IMR-90 (cell line): ENCODE results near the gene PRR19. TPM values are rescaled to one million over a fixed set of nuclear protein-coding genes. Genes with fewer than 3 reads are reported as not detected.

Source experiments
- ATAC-seq: fragments of 200-7000 bp; cut with Tn5 transposase; 2 replicates; pipeline ENCODE4 v1.9.1; 2020; ENCODE audit warnings: low read depth, mild to moderate bottlenecking, moderate library complexity
- BruUV-seq: library from RNA; stranded (reverse); fragments of 400-500 nt; replicated peaks from 2 replicates; lab custom pipeline; 2021; lab: Mats Ljungman, UMichigan
- CTCF ChIA-PET: fragments of 300-600 bp; formaldehyde crosslinking; extraction: SDS; loops from one replicate; lab custom pipeline; 2021; ENCODE audit warnings: antibody characterized with exemption; lab: Yijun Ruan, JAX
- POLR2A ChIA-PET: fragments of 300-600 bp; sonication (Branson Sonifier 250); formaldehyde crosslinking; loops from one replicate; lab custom pipeline; 2022; ENCODE audit warnings: antibody characterized with exemption; ENCODE audit not compliant: unreplicated experiment; lab: Charles Lee
- DNase-seq: peaks from one replicate; pipeline ENCODE4 v3.0.0; 2013
- H2AFZ ChIP-seq: replicated peaks from 2 replicates; pipeline ENCODE3; 2013; ENCODE audit warnings: low read length, mild to moderate bottlenecking; ENCODE audit not compliant: poor library complexity
- H2AK5ac ChIP-seq: 2 replicates; pipeline ENCODE4 v1.6.1; 2013; ENCODE audit warnings: low read depth, low read length, inconsistent platforms
- H2AK9ac ChIP-seq: replicated peaks from 2 replicates; pipeline ENCODE3; 2013; ENCODE audit warnings: mild to moderate bottlenecking, low read depth, low read length, moderate library complexity; ENCODE audit not compliant: poor library complexity
- H2BK120ac ChIP-seq: 2 replicates; pipeline ENCODE4 v1.6.1; 2013; ENCODE audit warnings: low read depth, low read length, inconsistent platforms
- H2BK15ac ChIP-seq: 3 replicates; pipeline ENCODE4 v1.6.1; 2013; ENCODE audit warnings: low read depth, low read length, inconsistent platforms
- H2BK20ac ChIP-seq: 2 replicates; pipeline ENCODE4 v1.6.1; 2013; ENCODE audit warnings: low read depth, mild to moderate bottlenecking, inconsistent platforms, low read length, moderate library complexity
- H2BK5ac ChIP-seq: 2 replicates; pipeline ENCODE4 v1.6.1; 2013; ENCODE audit warnings: mild to moderate bottlenecking, low read depth, low read length, inconsistent platforms; ENCODE audit not compliant: poor library complexity, severe bottlenecking
- H3K14ac ChIP-seq: replicated peaks from 2 replicates; pipeline ENCODE4 v1.6.1; 2013; ENCODE audit warnings: low read depth, low read length, inconsistent platforms
- H3K18ac ChIP-seq: 2 replicates; pipeline ENCODE4 v1.6.1; 2013; ENCODE audit warnings: low read depth, low read length, control low read depth
- H3K23ac ChIP-seq: 2 replicates; pipeline ENCODE4 v1.6.1; 2013; ENCODE audit warnings: low read depth, low read length, inconsistent platforms
- H3K27ac ChIP-seq: 2 replicates; pipeline ENCODE4 v1.5.1; 2013; ENCODE audit warnings: mild to moderate bottlenecking, control low read depth, low read length; ENCODE audit not compliant: insufficient read depth
- H3K27me3 ChIP-seq: 2 replicates; pipeline ENCODE4 v1.6.1; 2013; ENCODE audit warnings: low read length; ENCODE audit not compliant: control insufficient read depth, insufficient read depth
- H3K36me3 ChIP-seq: 2 replicates; pipeline ENCODE4 v1.6.1; 2013; ENCODE audit warnings: low read length, mixed read lengths; ENCODE audit not compliant: control insufficient read depth, insufficient read depth
- H3K4ac ChIP-seq: 2 replicates; pipeline ENCODE4 v1.6.1; 2013; ENCODE audit warnings: low read depth, low read length, inconsistent platforms
- H3K4me1 ChIP-seq: 2 replicates; pipeline ENCODE4 v1.6.1; 2013; ENCODE audit warnings: low read length, mixed read lengths; ENCODE audit not compliant: control insufficient read depth, insufficient read depth
- H3K4me2 ChIP-seq: 2 replicates; pipeline ENCODE4 v1.6.1; 2013; ENCODE audit warnings: low read depth, mild to moderate bottlenecking, control low read depth, low read length, moderate library complexity
- H3K4me3 ChIP-seq: 2 replicates; pipeline ENCODE4 v1.5.1; 2013; ENCODE audit warnings: low read depth, mild to moderate bottlenecking, control low read depth, low read length, moderate library complexity; ENCODE audit not compliant: insufficient read depth
- H3K56ac ChIP-seq: 2 replicates; pipeline ENCODE4 v1.6.1; 2013; ENCODE audit warnings: low read length, inconsistent platforms; ENCODE audit not compliant: insufficient read depth; ENCODE audit errors: extremely low read depth
- H3K79me1 ChIP-seq, 2 experiments: 2 replicates each; pipeline ENCODE4 v1.6.1; 2013; ENCODE audit warnings: low read length in 2 of 2, inconsistent platforms in 1 of 2, low read depth in 1 of 2
- H3K9ac ChIP-seq: 2 replicates; pipeline ENCODE4 v1.6.1; 2013; ENCODE audit warnings: low read depth, low read length, control low read depth
- H3K9me1 ChIP-seq: 2 replicates; pipeline ENCODE4 v1.6.1; 2013; ENCODE audit warnings: low read length, inconsistent platforms; ENCODE audit not compliant: insufficient read depth
- H3K9me3 ChIP-seq: 2 replicates; pipeline ENCODE4 v1.6.1; 2013; ENCODE audit warnings: low read length; ENCODE audit not compliant: control insufficient read depth, insufficient read depth
- H4K20me1 ChIP-seq: 2 replicates; pipeline ENCODE4 v1.6.1; 2013; ENCODE audit warnings: low read length, inconsistent platforms; ENCODE audit not compliant: insufficient read depth
- H4K5ac ChIP-seq: 2 replicates; pipeline ENCODE4 v1.6.1; 2013; ENCODE audit warnings: mild to moderate bottlenecking, low read depth, low read length, control low read depth
- H4K8ac ChIP-seq, 2 experiments: 2 replicates each; pipeline ENCODE4 v1.6.1; 2013; ENCODE audit warnings: low read depth in 2 of 2, low read length in 2 of 2, control low read depth in 1 of 2, inconsistent platforms in 1 of 2
- H4K91ac ChIP-seq: 2 replicates; pipeline ENCODE4 v1.6.1; 2013; ENCODE audit warnings: low read depth, low read length, inconsistent platforms; ENCODE audit not compliant: insufficient read depth
- BHLHE40 ChIP-seq: fragments of 150-350 bp; IDR thresholded peaks from 2 replicates; pipeline ENCODE4 v1.6.1; 2016; ENCODE audit warnings: mild to moderate bottlenecking, low read depth, low read length
- CEBPB ChIP-seq: IDR thresholded peaks from 2 replicates; pipeline ENCODE4 v1.6.1; 2012; ENCODE audit warnings: low read depth, low read length, improper control_type of control experiment
- CHD1 ChIP-seq: IDR thresholded peaks from 2 replicates; pipeline ENCODE4 v1.6.1; 2012; ENCODE audit warnings: low read depth, low read length, improper control_type of control experiment
- FOS ChIP-seq: fragments of 150-350 bp; IDR thresholded peaks from 2 replicates; pipeline ENCODE4 v1.6.1; 2016; ENCODE audit warnings: low read depth, low read length
- MAFK ChIP-seq: IDR thresholded peaks from 2 replicates; pipeline ENCODE4 v1.6.1; 2012; ENCODE audit warnings: low read depth, low read length, improper control_type of control experiment
- MAZ ChIP-seq: IDR thresholded peaks from 2 replicates; pipeline ENCODE4 v1.6.1; 2012; ENCODE audit warnings: low read depth, mild to moderate bottlenecking, low read length, improper control_type of control experiment, moderate library complexity, borderline replicate concordance
- MXI1 ChIP-seq: IDR thresholded peaks from 2 replicates; pipeline ENCODE4 v1.6.1; 2012; ENCODE audit warnings: low read depth, mild to moderate bottlenecking, low read length, moderate library complexity, borderline replicate concordance
- NFE2L2 ChIP-seq: fragments of 150-350 bp; IDR thresholded peaks from 2 replicates; pipeline ENCODE4 v1.6.1; 2016; ENCODE audit warnings: low read depth, mild to moderate bottlenecking, low read length
- RAD21 ChIP-seq: IDR thresholded peaks from 2 replicates; pipeline ENCODE4 v1.6.1; 2012; ENCODE audit warnings: low read length, improper control_type of control experiment
- RFX5 ChIP-seq: IDR thresholded peaks from 2 replicates; pipeline ENCODE4 v1.8.0; 2012; ENCODE audit warnings: low read depth, mild to moderate bottlenecking, low read length, moderate library complexity
- SMC3 ChIP-seq: fragments of 150-350 bp; IDR thresholded peaks from 2 replicates; pipeline ENCODE4 v1.6.1; 2016; ENCODE audit warnings: low read depth, mild to moderate bottlenecking, antibody characterized with exemption, low read length, moderate library complexity
- WGBS, 2 experiments: methylation state at CpG; one replicate each; pipeline versions ENCODE4 v1.1.5 to v1.1.7; 2013; ENCODE audit warnings: missing lambda C conversion rate in 2 of 2; ENCODE audit not compliant: insufficient read length in 1 of 2; ENCODE audit errors: extremely low coverage in 2 of 2; 5-methylcytosine and 5-hydroxymethylcytosine counted together
- dilution Hi-C: fragments of 300-500 bp; cut with HindIII; formaldehyde crosslinking; loops from one replicate; pipeline ENCODE4 v1.14.3; 2018; ENCODE audit warnings: low sequenced_read_pairs; ENCODE audit not compliant: unreplicated experiment
- in situ Hi-C: fragments of 300-500 bp; cut with MboI; formaldehyde crosslinking; loops from 3 replicates; pipeline ENCODE4 v1.14.3; 2019; ENCODE audit warnings: low sequenced_read_pairs, inconsistent platforms, mixed read lengths
- intact Hi-C: fragments of 100-400 bp; cut with micrococcal nuclease; formaldehyde crosslinking; loops from 2 replicates; pipeline ENCODE4 v1.10.0; 2022
- polyA plus RNA-seq, 3 experiments: library from polyadenylated mRNA; depleted of rRNA; stranded (reverse); fragments of >200 nt; gene quantifications; 2 replicates each; pipeline ENCODE4 v1.2.3, GENCODE V29; 2012; ENCODE audit warnings: low replicate concordance in 1 of 3
- total RNA-seq: library from RNA; depleted of rRNA; stranded (reverse); fragments of >200 nt; gene quantifications from 2 replicates; pipeline ENCODE4 v1.2.3, GENCODE V29; 2012

The PRR19 gene
- total and polyA plus RNA-seq, 2 of the 4 experiments (the other 2 are of a cell fraction), result 0.36 to 1.6 TPM

DNA sequence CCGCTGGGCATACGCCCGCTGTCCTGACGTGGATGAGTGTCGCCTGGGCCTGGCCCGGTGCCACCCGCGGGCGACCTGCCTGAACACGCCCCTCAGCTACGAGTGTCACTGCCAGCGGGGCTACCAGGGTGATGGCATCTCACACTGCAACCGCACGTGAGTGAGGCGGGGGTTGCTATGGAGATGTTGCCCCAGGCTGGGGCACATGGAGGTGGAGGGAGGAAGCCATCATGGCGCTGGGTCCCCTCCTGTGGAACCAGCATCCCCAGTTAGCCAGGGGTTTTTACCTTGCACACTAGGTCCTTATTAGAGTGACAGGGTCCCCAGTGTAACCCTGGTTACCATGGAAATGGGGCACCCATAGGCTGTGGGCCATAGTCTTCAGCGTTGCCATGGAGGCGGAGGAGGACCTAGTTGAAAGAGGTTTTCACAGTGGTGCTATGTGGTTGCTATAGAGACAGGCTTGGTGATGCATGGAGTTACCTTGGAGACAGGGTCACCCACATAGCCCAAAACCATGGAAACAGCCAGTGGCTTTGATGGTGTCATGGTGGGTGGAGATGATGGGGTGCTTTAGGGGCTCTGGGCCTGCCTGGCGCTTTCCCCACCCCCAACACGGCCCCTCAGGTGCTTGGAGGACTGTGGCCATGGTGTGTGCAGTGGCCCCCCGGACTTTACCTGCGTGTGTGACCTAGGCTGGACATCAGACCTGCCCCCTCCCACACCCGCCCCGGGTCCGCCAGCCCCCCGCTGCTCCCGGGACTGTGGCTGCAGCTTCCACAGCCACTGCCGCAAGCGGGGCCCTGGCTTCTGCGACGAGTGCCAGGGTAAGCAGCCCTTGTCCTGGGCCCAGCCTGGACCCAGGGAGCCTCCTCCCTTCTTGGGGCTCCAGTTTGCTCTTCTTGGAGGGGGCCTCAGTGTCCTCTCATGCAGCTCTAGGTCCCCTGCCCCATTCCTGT is 50.6 kb downstream of the PRR19 start:
- no peak overlapping the region for H3K14ac ChIP-seq
- POLR2A ChIA-PET, result no interaction called here
- H4K8ac ChIP-seq, result no peak overlapping the region
- H3K9me1 ChIP-seq, result 0 out of 2 replicates have a peak, but pooled peaks cover 4% of the 10 kb centered on the region
- in situ Hi-C loops (no loop called here), intact Hi-C loops (no loop called here), dilution Hi-C loops (no loop called here)
- no peak overlapping the region for H2AFZ ChIP-seq
- no TSS peak for BruUV-seq
- no peak overlapping the region for H2AK9ac ChIP-seq
- WGBS, 2 experiments, result 90% methylated on average over 19 of the region's 31 CpGs; no CpG with 5 or more reads in 1 of the 2 experiments
- H4K5ac ChIP-seq, result no peak overlapping the region
- no peaks in the 10 kb centered on the region for H3K4me1 ChIP-seq
- H2BK15ac ChIP-seq, result no peak overlapping the region
- H3K4ac ChIP-seq, result no peak overlapping the region
- no peak overlapping the region for H2AK5ac ChIP-seq
- H4K20me1 ChIP-seq, result no peaks in the 10 kb centered on the region
- no peak overlapping the region for H2BK120ac ChIP-seq
- ATAC-seq, result no peak
- no peak overlapping the region for H2BK20ac ChIP-seq
- H4K91ac ChIP-seq, result no peak overlapping the region
- H3K79me1 ChIP-seq, result no peaks in the 10 kb centered on the region
- H3K4me3 ChIP-seq, result no peak overlapping the region
- H3K23ac ChIP-seq, result no peak overlapping the region
- H3K4me2 ChIP-seq, result no peak overlapping the region
- H3K27me3 ChIP-seq, result no peaks in the 10 kb centered on the region
- no peak overlapping the region for H3K27ac ChIP-seq
- no peak for TF ChIP-seq RAD21
- no peak for TF ChIP-seq NFE2L2
- no peak for TF ChIP-seq CEBPB
- TF ChIP-seq MAZ, result no peak
- TF ChIP-seq SMC3, result no peak
- no peak for TF ChIP-seq BHLHE40
- TF ChIP-seq CHD1, result no peak
- TF ChIP-seq MAFK, result no peak
- no peak for TF ChIP-seq FOS
- TF ChIP-seq RFX5, result no peak
- TF ChIP-seq MXI1, result no peak
- H3K36me3 ChIP-seq, result peaks cover 34% of the 10 kb centered on the region
- no peak overlapping the region for H3K56ac ChIP-seq
- no peak overlapping the region for H3K18ac ChIP-seq
- no peak overlapping the region for H3K9ac ChIP-seq
- CTCF ChIA-PET, result no interaction called here
- H2BK5ac ChIP-seq, result no peak overlapping the region
- H3K9me3 ChIP-seq, result no peaks in the 10 kb centered on the region
- DNase-seq, result peak; percentile 8
